Liver (tissue), 3 donors: ENCODE results near the gene TMEM26.

Experiments
- SP1 ChIP-seq: IDR thresholded peaks from 2 replicates; pipeline ENCODE4 v1.6.1; 2018; ENCODE audit warnings: antibody characterized with exemption, mild to moderate bottlenecking
- TAF1 ChIP-seq: conservative IDR thresholded peaks from 2 replicates; pipeline ENCODE4 v1.6.1; 2016; ENCODE audit warnings: antibody characterized with exemption, mild to moderate bottlenecking
- TF ChIP-seq, protein P1 (sequence below): fragments of 150-350 bp; IDR thresholded peaks from 2 replicates; pipeline ENCODE4 v1.5.1; 2017; ENCODE audit warnings: improper control_type of control experiment, low read depth, low read length; ENCODE audit not compliant: missing input control
- donor health status: healthy.
- donor health status: healthy.

DNA sequence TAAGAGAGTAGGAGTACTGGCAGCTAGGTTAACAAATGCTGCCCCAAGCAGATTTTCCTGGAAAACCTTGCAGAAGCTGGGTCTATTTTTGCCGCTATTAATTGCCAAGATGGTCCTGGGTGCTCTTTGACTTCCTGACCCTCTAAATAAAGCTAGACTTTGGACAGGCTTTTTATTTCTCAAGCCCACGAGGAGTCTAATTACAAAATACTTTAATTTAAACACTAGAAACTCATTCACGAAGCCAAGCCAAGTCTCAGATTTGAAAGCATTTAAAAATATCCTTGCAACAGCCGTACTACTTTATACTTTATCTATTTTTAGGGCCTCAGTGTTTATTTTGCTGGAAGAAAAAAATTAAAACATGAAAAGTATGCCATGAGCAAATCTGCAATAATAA is 45.1 kb downstream of the TMEM26 start:
- TF ChIP-seq, protein P1, sequence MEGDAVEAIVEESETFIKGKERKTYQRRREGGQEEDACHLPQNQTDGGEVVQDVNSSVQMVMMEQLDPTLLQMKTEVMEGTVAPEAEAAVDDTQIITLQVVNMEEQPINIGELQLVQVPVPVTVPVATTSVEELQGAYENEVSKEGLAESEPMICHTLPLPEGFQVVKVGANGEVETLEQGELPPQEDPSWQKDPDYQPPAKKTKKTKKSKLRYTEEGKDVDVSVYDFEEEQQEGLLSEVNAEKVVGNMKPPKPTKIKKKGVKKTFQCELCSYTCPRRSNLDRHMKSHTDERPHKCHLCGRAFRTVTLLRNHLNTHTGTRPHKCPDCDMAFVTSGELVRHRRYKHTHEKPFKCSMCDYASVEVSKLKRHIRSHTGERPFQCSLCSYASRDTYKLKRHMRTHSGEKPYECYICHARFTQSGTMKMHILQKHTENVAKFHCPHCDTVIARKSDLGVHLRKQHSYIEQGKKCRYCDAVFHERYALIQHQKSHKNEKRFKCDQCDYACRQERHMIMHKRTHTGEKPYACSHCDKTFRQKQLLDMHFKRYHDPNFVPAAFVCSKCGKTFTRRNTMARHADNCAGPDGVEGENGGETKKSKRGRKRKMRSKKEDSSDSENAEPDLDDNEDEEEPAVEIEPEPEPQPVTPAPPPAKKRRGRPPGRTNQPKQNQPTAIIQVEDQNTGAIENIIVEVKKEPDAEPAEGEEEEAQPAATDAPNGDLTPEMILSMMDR, result no peak
- TF ChIP-seq TAF1 (no peak), SP1 (peak; percentile 13)
